SK-N-MC (cell line): Measurements from ENCODE around the gene ABCD1.
A peak's percentile ranks its signal among the peaks of the same experiment; 100 is the strongest.

Source experiments
- DNase-seq: peaks from one replicate; pipeline ENCODE4 v3.0.0-alpha.2; 2011; ENCODE audit warnings: low read depth, low spot score
- H3K27ac ChIP-seq: fragments of 200-600 bp; sonication (generic); 2 replicates; pipeline ENCODE4 v1.5.1; 2016; ENCODE audit warnings: mixed run types
- H3K36me3 ChIP-seq: fragments of 200-600 bp; sonication (generic); 2 replicates; pipeline ENCODE4 v1.6.1; 2017; ENCODE audit warnings: antibody characterized with exemption, low read length, mixed read lengths; ENCODE audit not compliant: insufficient read depth
- H3K4me3 ChIP-seq: fragments of 200-600 bp; sonication (generic); 2 replicates; pipeline ENCODE4 v1.5.1; 2016
- H3K9ac ChIP-seq: fragments of 200-600 bp; sonication (generic); 2 replicates; pipeline ENCODE4 v1.8.0; 2017; ENCODE audit warnings: mixed run types, mixed read lengths; ENCODE audit not compliant: insufficient read length
- H3K9me3 ChIP-seq: fragments of 200-600 bp; sonication (generic); 2 replicates; pipeline ENCODE4 v1.6.1; 2017; ENCODE audit warnings: low read depth, mild to moderate bottlenecking, antibody characterized with exemption, low read length, moderate library complexity, mixed read lengths
- EZH2 ChIP-seq: fragments of 200-600 bp; sonication (generic); IDR thresholded peaks from one replicate; pipeline ENCODE4 v1.6.1; 2017; ENCODE audit warnings: antibody characterized with exemption
- FOXP2 ChIP-seq: optimal IDR thresholded peaks from 2 replicates; pipeline ENCODE3; 2011; ENCODE audit warnings: mild to moderate bottlenecking, moderate library complexity; ENCODE audit not compliant: insufficient read depth; ENCODE audit errors: extremely low read length, control extremely low read depth
- POLR2AphosphoS5 ChIP-seq: IDR thresholded peaks from 2 replicates; pipeline ENCODE4 v1.6.1; 2012; ENCODE audit warnings: mild to moderate bottlenecking, low read depth, low read length, borderline replicate concordance

The ABCD1 gene

DNA sequence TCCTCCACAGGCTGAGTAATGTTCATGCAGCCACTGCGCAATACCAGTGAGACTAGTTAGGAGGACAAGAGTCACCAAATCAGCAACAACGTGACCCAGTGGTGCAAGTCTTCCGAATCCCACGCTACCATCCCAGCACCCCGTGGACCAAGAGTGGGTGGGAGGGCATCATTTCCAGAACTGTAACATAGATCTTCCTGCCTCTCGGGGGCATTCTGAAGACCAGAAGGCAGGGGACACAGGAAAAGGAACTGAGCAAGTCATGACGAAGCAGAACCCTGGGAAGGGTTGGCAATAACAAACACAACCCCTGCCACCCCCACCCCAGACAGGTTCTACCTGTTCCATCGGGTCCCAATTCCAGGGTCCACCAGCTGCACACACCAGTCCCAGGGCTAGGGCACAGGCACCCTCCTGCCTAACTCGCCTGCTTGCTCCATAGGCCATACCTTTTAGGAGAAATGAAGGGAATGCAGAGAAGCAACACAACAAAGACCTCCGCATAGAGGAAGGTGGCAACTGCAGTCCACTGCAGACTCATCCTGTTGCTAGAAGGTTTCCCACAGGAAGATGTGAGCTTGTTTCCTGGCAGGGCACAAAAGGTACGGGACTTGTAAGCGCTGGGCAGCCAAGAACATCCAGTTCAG is 1.8 kb upstream of the ABCD1 start:
- Histone ChIP-seq H3K36me3 (peaks cover 27% of the 10 kb centered on the region), H3K27ac (no peak overlapping the region), H3K4me3 (peak overlapping the region; percentile 81), H3K9me3 (no peaks in the 10 kb centered on the region), H3K9ac (peak overlapping the region; percentile 81)
- no peak for DNase-seq
- TF ChIP-seq FOXP2 (no peak), POLR2AphosphoS5 (no peak), EZH2 (no peak)

DNA sequence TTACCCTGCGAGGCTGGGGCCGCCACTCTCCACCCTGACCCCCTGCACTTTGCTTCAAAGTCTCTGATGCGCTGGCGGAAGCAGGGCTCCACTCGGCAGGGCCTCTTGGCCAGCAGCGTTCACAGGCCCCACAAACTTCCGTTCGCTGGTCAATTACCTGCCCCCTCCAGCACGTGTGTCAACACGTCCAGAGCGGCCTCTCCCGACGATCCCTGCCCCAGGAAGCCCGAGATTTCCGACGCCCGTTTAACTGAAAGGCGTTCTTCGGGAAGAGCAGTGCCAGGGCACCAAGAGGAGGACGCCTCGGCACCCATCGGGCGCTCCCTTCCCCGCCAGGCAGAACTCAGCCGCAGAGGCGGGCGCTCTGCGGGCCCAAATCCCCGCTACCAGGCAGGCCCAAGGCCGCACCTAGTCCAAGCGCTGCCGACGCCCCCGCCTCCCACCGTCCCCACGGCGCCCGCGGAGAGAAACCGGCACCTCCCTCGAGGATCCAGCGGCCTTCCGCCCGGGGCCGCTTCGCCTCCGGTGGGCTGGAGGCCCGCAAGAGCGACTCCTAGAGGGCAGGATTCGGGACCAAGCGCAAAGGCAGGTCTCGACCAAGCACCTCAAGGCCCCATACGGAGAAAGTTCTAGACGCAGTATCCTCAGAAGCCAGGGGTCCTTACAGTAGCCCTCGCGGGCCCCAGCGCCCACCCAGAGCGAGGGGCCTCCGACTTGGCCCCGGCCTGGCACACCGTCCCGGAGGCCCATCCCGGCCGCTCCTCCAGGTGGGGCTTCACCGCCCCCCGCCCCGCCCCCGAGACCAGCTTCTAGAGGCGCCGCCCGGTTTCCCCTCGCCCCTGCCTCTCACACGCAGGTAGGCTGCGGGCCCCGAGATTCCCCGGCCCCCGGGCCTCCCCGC is 1.1 kb upstream of the ABCD1 start:
- TF ChIP-seq EZH2 (no peak), FOXP2 (no peak), POLR2AphosphoS5 (no peak)
- no peak for DNase-seq
- peak overlapping the region; percentile 81 for H3K9ac ChIP-seq
- no peaks in the 10 kb centered on the region for H3K9me3 ChIP-seq
- peak overlapping the region; percentile 19; the same call in 1 of the 2 replicates for H3K27ac ChIP-seq
- H3K36me3 ChIP-seq, result peaks cover 27% of the 10 kb centered on the region
- peak overlapping the region; percentile 81 for H3K4me3 ChIP-seq

DNA sequence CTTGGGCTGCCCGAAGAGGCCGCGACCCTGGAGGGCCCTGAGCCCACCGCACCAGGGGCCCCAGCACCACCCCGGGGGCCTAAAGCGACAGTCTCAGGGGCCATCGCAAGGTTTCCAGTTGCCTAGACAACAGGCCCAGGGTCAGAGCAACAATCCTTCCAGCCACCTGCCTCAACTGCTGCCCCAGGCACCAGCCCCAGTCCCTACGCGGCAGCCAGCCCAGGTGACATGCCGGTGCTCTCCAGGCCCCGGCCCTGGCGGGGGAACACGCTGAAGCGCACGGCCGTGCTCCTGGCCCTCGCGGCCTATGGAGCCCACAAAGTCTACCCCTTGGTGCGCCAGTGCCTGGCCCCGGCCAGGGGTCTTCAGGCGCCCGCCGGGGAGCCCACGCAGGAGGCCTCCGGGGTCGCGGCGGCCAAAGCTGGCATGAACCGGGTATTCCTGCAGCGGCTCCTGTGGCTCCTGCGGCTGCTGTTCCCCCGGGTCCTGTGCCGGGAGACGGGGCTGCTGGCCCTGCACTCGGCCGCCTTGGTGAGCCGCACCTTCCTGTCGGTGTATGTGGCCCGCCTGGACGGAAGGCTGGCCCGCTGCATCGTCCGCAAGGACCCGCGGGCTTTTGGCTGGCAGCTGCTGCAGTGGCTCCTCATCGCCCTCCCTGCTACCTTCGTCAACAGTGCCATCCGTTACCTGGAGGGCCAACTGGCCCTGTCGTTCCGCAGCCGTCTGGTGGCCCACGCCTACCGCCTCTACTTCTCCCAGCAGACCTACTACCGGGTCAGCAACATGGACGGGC is 579 bp downstream of the ABCD1 start:
- Histone ChIP-seq H3K9me3 (no peaks in the 10 kb centered on the region), H3K36me3 (peaks cover 18% of the 10 kb centered on the region), H3K9ac (peak overlapping the region; percentile 59), H3K27ac (peak overlapping the region; percentile 42; the same call in 1 of the 2 replicates), H3K4me3 (peak overlapping the region; percentile 81)
- no peak for TF ChIP-seq FOXP2
- TF ChIP-seq POLR2AphosphoS5, result no peak
- TF ChIP-seq EZH2, result no peak
- DNase-seq, result no peak

DNA sequence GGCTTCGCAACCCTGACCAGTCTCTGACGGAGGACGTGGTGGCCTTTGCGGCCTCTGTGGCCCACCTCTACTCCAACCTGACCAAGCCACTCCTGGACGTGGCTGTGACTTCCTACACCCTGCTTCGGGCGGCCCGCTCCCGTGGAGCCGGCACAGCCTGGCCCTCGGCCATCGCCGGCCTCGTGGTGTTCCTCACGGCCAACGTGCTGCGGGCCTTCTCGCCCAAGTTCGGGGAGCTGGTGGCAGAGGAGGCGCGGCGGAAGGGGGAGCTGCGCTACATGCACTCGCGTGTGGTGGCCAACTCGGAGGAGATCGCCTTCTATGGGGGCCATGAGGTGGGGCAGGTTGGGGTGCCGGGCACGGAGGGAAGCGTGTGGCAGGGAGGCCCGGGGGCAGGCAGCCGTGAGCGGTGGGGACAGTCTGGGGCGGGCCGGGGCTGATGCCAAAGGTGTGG is 1.2 kb downstream of the ABCD1 start:
- H3K9me3 ChIP-seq, result no peaks in the 10 kb centered on the region
- no peak for DNase-seq
- no peak overlapping the region for H3K9ac ChIP-seq
- no peak for TF ChIP-seq FOXP2
- no peak for TF ChIP-seq POLR2AphosphoS5
- TF ChIP-seq EZH2, result no peak
- H3K27ac ChIP-seq, result no peak overlapping the region
- no peak overlapping the region for H3K4me3 ChIP-seq
- H3K36me3 ChIP-seq, result peaks cover 12% of the 10 kb centered on the region

DNA sequence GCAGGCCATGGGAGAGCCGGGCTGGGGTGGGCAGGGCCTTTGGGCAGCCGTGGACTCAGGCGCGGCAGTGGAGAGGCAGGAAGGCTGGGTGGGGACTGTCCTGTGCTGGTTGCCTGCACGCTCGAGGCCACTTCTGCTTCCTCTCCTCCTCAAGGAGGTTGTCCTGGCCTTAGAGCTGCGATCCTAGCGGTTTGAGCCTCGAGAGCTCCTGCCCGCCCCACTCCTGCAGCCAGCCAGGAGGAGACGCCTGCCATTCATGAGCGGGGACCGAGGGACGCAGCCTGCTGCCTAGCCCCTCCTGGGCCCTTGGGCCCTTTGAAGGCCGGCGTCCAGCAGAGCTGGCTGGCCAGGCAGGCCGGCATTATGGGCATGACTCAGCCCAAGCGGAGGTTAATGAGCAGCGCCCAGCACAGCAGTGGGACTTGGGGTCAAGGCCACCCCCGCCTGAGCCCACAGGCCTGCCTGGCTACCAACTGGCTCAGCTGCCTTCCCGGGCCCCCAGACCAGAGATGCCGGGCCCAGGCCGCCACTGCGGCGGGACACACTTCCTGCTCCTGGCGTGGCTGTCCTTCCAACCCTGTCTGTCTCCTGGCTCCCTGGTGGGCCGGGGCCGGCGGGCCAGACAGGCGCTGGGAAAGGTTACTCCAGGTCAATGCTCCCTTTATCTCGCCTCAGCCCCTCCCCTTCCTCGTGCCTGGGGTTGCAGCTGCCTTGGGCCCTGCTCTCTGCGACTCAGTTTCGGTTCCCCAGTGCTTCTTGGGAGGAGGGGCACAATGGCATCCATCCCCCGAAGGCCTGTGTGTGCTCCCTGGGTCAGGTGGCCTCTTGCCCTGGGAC is 1.8 kb downstream of the ABCD1 start:
- Histone ChIP-seq H3K4me3 (peak overlapping the region; percentile 61), H3K9me3 (no peaks in the 10 kb centered on the region), H3K36me3 (peaks cover 10% of the 10 kb centered on the region), H3K27ac (peak overlapping the region; percentile 60), H3K9ac (no peak overlapping the region)
- TF ChIP-seq FOXP2, result no peak
- TF ChIP-seq EZH2, result no peak
- TF ChIP-seq POLR2AphosphoS5, result no peak
- no peak for DNase-seq

DNA sequence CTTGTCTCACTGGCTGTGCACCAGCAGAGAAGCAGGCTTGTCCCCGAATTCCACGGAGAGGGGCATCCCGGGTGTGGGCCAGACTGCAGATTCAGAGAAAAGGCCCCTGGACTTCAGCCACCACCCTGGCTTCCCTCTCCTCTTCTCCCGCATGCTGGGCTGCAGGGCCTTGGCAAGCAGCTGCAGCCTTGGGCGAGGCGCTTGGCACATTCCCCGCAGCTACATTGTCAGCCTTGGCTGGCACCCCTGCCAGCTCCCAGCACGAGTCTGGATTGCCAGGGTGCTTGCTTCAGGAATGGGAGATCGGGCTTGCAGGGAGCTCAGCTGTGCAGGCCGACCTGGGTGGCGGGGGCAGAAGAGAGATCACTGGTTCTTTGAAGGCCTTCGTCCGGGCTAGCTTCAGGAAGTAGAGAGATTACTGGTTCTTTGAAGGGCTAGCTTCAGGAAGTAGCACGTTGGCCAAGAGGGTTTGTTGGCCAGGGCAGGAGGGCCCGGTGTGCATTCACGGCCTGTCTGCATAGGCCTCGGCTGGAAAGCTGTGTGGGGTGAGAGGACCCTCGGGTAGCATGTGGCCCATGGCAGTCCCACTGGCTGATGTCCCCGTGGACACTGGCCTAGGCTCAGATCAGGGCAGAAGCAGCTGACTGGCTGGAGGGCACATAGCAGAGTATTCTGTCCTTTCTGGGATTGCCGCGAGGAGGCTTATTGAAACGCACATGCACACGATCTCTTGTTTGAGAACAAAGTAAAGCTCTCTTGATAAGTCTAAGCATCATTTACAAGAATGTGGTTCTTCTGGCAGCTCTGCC is 2.7 kb downstream of the ABCD1 start:
- H3K4me3 ChIP-seq, result peak overlapping the region; percentile 61
- no peaks in the 10 kb centered on the region for H3K9me3 ChIP-seq
- no peak overlapping the region for H3K9ac ChIP-seq
- H3K27ac ChIP-seq, result peak overlapping the region; percentile 60
- TF ChIP-seq FOXP2 (no peak), EZH2 (no peak), POLR2AphosphoS5 (no peak)
- H3K36me3 ChIP-seq, result peaks cover 4% of the 10 kb centered on the region
- DNase-seq, result no peak

DNA sequence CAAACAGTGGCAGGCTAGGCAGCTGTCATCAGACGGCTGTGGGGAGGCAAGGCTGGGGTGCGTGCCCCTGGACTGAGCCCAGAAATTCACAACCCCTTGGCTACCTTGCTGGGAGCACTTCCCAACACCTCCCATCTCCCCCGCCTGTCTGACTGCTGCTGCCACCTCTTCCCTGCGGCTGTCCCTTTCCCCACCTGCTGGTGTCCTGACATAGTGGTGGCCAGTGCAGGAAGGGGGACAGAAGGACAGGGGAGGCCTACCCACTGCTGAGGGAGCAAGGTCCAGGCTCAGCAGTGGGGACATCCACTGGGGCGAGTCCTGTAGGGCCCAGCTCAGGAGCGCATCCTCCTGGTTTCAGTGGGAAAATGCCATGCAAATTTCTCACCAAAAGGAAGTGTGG is 3.4 kb downstream of the ABCD1 start:
- H3K27ac ChIP-seq, result no peak overlapping the region
- no peak for DNase-seq
- H3K36me3 ChIP-seq, result no peaks in the 10 kb centered on the region
- no peak overlapping the region for H3K4me3 ChIP-seq
- H3K9ac ChIP-seq, result no peak overlapping the region
- no peaks in the 10 kb centered on the region for H3K9me3 ChIP-seq
- no peak for TF ChIP-seq POLR2AphosphoS5
- no peak for TF ChIP-seq FOXP2
- TF ChIP-seq EZH2, result no peak
